ENCODE measurements around the gene SMIM1. TPM values are rescaled to one million over a fixed set of nuclear protein-coding genes. Genes with fewer than 3 reads are reported as not detected.
"Not testable (repeated sequence)": the region's sequence is repeated elsewhere in the genome, so short reads cannot be mapped to it uniquely, and the experiment has no call there.

SMIM1 gene
- total RNA-seq, 1 donor from 2014 or later: 6.6 TPM

GRCh38 chr1:3803905-3804626, 31.5 kb downstream of the SMIM1 start:
- Histone ChIP-seq H3K9ac (ENCODE audit: low read length) (no peak overlapping the region), H3K36me3 (ENCODE audit: insufficient read depth, low read length) (no peaks in the 10 kb centered on the region), H3K79me2 (ENCODE audit: insufficient read depth, low read length) (no peaks in the 10 kb centered on the region), H3K4me3 (ENCODE audit: insufficient read depth, low read depth, low read length) (no peak overlapping the region), H2AFZ (ENCODE audit: low read depth, low read length) (no peak overlapping the region), H3K9me3 (ENCODE audit: insufficient read depth, low read depth, low read length) (no peaks in the 10 kb centered on the region), H3K27me3 (ENCODE audit: insufficient read depth, low read length) (no peaks in the 10 kb centered on the region), H3K27ac (ENCODE audit: low read depth, low read length) (no peak overlapping the region), H3K4me2 (ENCODE audit: low read length) (peak overlapping the region; percentile 30), H4K20me1 (ENCODE audit: insufficient read depth, low read length) (no peaks in the 10 kb centered on the region), H3K4me1 (ENCODE audit: insufficient read depth, low read length) (no peaks in the 10 kb centered on the region)
- no peak overlapping the region for H3K4me3 Mint-ChIP-seq (ENCODE audit: unreplicated experiment)
- peaks cover 21% of the 10 kb centered on the region for H3K27me3 Mint-ChIP-seq (ENCODE audit: low read depth, unreplicated experiment)
- no peak overlapping the region for H3K27ac Mint-ChIP-seq (ENCODE audit: unreplicated experiment)
- no peaks in the 10 kb centered on the region for H3K36me3 Mint-ChIP-seq (ENCODE audit: low read depth, unreplicated experiment)
- peaks cover 3% of the 10 kb centered on the region for H3K4me1 Mint-ChIP-seq (ENCODE audit: low read depth, unreplicated experiment)
- TF ChIP-seq CTCF (IDR thresholded peaks at IDR 0.05; ENCODE audit: insufficient read depth, low read depth, low read length) (no peak), EZH2 (IDR thresholded peaks at IDR 0.05; ENCODE audit: insufficient read depth, low read length) (no peak)
- peaks cover 3% of the 10 kb centered on the region for H3K9me3 Mint-ChIP-seq (ENCODE audit: unreplicated experiment)
- DNase-seq (ENCODE audit: low read depth) (peak; percentile 20), FAIRE-seq (no peak)

- H3K4me3 ChIP-seq (ENCODE audit: insufficient read depth, low read depth, low read length); H3K4me3 Mint-ChIP-seq (ENCODE audit: unreplicated experiment); H3K79me2 ChIP-seq (ENCODE audit: insufficient read depth, low read length); H3K27ac Mint-ChIP-seq (ENCODE audit: unreplicated experiment); H3K36me3 ChIP-seq (ENCODE audit: insufficient read depth, low read length); DNase-seq (ENCODE audit: low read depth); H3K9me3 ChIP-seq (ENCODE audit: insufficient read depth, low read depth, low read length); FAIRE-seq; H3K9ac ChIP-seq (ENCODE audit: low read length); H4K20me1 ChIP-seq (ENCODE audit: insufficient read depth, low read length); H3K36me3 Mint-ChIP-seq (ENCODE audit: low read depth, unreplicated experiment); H3K4me2 ChIP-seq (ENCODE audit: low read length); H2AFZ ChIP-seq (ENCODE audit: low read depth, low read length); H3K27ac ChIP-seq (ENCODE audit: low read depth, low read length); H3K9me3 Mint-ChIP-seq (ENCODE audit: unreplicated experiment); H3K4me1 Mint-ChIP-seq (ENCODE audit: low read depth, unreplicated experiment); H3K27me3 ChIP-seq (ENCODE audit: insufficient read depth, low read length); H3K4me1 ChIP-seq (ENCODE audit: insufficient read depth, low read length): not testable (repeated sequence)
- H3K27me3 Mint-ChIP-seq (ENCODE audit: low read depth, unreplicated experiment): peaks cover 21% of the 10 kb centered on the region
These were observed 32.0 kb downstream of the SMIM1 start for GRCh38 chr1:3804627-3804944.

GRCh38 chr1:3805038-3805437, 32.5 kb downstream of the SMIM1 start:
- FAIRE-seq (no peak), DNase-seq (ENCODE audit: low read depth) (no peak)
- Histone ChIP-seq H3K4me3 (ENCODE audit: insufficient read depth, low read depth, low read length) (no peak overlapping the region), H3K9ac (ENCODE audit: low read length) (no peak overlapping the region), H3K27ac (ENCODE audit: low read depth, low read length) (no peak overlapping the region), H2AFZ (ENCODE audit: low read depth, low read length) (no peak overlapping the region), H3K4me2 (ENCODE audit: low read length) (no peak overlapping the region), H4K20me1 (ENCODE audit: insufficient read depth, low read length) (no peaks in the 10 kb centered on the region), H3K9me3 (ENCODE audit: insufficient read depth, low read depth, low read length) (no peaks in the 10 kb centered on the region), H3K4me1 (ENCODE audit: insufficient read depth, low read length) (no peaks in the 10 kb centered on the region), H3K36me3 (ENCODE audit: insufficient read depth, low read length) (no peaks in the 10 kb centered on the region), H3K27me3 (ENCODE audit: insufficient read depth, low read length) (no peaks in the 10 kb centered on the region), H3K79me2 (ENCODE audit: insufficient read depth, low read length) (no peaks in the 10 kb centered on the region)
- no peaks in the 10 kb centered on the region for H3K4me1 Mint-ChIP-seq (ENCODE audit: low read depth, unreplicated experiment)
- no peaks in the 10 kb centered on the region for H3K36me3 Mint-ChIP-seq (ENCODE audit: low read depth, unreplicated experiment)
- H3K27me3 Mint-ChIP-seq (ENCODE audit: low read depth, unreplicated experiment): peaks cover 21% of the 10 kb centered on the region
- peaks cover 3% of the 10 kb centered on the region for H3K9me3 Mint-ChIP-seq (ENCODE audit: unreplicated experiment)
- H3K4me3 Mint-ChIP-seq (ENCODE audit: unreplicated experiment): no peak overlapping the region
- H3K27ac Mint-ChIP-seq (ENCODE audit: unreplicated experiment): no peak overlapping the region
- TF ChIP-seq EZH2 (IDR thresholded peaks at IDR 0.05; ENCODE audit: insufficient read depth, low read length) (no peak), CTCF (IDR thresholded peaks at IDR 0.05; ENCODE audit: insufficient read depth, low read depth, low read length) (no peak)
